ENCODE data around the gene SUN3. TPM values are rescaled to one million over a fixed set of nuclear protein-coding genes. Genes with fewer than 3 reads are reported as not detected.
A peak's percentile ranks its signal among the peaks of the same experiment; 100 is the strongest.

Gene SUN3
- total and polyA plus RNA-seq, 9 of the 15 experiments (the other 6 are each of a cell fraction or from before 2014, with no cell fraction given): 0.04 to 0.06 TPM; not detected in 7

DNA sequence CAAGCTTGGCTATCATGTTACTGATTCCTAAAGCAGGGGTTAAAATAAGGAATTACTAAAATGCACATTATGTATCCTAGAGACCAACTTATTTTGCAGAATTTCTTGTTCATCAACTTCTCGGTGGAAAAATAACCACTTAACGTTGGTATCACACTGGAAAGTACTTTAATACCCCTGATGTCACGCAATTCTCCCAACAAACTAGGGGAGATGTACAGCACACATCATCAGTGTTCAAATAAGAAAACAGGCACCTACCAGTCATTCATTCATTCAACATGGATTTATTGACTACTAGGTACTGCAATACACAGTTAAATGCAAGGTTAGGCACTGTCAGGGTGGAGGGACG, 50.1 kb downstream of the SUN3 start (continued):
- TF ChIP-seq, protein P1, sequence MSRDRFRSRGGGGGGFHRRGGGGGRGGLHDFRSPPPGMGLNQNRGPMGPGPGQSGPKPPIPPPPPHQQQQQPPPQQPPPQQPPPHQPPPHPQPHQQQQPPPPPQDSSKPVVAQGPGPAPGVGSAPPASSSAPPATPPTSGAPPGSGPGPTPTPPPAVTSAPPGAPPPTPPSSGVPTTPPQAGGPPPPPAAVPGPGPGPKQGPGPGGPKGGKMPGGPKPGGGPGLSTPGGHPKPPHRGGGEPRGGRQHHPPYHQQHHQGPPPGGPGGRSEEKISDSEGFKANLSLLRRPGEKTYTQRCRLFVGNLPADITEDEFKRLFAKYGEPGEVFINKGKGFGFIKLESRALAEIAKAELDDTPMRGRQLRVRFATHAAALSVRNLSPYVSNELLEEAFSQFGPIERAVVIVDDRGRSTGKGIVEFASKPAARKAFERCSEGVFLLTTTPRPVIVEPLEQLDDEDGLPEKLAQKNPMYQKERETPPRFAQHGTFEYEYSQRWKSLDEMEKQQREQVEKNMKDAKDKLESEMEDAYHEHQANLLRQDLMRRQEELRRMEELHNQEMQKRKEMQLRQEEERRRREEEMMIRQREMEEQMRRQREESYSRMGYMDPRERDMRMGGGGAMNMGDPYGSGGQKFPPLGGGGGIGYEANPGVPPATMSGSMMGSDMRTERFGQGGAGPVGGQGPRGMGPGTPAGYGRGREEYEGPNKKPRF (IDR thresholded peaks at IDR 0.05; ENCODE audit: low read depth, low read length): no peak
- peak; percentile 80 for TF ChIP-seq ZNF24 (IDR thresholded peaks at IDR 0.05)
- TF ChIP-seq, protein P2, sequence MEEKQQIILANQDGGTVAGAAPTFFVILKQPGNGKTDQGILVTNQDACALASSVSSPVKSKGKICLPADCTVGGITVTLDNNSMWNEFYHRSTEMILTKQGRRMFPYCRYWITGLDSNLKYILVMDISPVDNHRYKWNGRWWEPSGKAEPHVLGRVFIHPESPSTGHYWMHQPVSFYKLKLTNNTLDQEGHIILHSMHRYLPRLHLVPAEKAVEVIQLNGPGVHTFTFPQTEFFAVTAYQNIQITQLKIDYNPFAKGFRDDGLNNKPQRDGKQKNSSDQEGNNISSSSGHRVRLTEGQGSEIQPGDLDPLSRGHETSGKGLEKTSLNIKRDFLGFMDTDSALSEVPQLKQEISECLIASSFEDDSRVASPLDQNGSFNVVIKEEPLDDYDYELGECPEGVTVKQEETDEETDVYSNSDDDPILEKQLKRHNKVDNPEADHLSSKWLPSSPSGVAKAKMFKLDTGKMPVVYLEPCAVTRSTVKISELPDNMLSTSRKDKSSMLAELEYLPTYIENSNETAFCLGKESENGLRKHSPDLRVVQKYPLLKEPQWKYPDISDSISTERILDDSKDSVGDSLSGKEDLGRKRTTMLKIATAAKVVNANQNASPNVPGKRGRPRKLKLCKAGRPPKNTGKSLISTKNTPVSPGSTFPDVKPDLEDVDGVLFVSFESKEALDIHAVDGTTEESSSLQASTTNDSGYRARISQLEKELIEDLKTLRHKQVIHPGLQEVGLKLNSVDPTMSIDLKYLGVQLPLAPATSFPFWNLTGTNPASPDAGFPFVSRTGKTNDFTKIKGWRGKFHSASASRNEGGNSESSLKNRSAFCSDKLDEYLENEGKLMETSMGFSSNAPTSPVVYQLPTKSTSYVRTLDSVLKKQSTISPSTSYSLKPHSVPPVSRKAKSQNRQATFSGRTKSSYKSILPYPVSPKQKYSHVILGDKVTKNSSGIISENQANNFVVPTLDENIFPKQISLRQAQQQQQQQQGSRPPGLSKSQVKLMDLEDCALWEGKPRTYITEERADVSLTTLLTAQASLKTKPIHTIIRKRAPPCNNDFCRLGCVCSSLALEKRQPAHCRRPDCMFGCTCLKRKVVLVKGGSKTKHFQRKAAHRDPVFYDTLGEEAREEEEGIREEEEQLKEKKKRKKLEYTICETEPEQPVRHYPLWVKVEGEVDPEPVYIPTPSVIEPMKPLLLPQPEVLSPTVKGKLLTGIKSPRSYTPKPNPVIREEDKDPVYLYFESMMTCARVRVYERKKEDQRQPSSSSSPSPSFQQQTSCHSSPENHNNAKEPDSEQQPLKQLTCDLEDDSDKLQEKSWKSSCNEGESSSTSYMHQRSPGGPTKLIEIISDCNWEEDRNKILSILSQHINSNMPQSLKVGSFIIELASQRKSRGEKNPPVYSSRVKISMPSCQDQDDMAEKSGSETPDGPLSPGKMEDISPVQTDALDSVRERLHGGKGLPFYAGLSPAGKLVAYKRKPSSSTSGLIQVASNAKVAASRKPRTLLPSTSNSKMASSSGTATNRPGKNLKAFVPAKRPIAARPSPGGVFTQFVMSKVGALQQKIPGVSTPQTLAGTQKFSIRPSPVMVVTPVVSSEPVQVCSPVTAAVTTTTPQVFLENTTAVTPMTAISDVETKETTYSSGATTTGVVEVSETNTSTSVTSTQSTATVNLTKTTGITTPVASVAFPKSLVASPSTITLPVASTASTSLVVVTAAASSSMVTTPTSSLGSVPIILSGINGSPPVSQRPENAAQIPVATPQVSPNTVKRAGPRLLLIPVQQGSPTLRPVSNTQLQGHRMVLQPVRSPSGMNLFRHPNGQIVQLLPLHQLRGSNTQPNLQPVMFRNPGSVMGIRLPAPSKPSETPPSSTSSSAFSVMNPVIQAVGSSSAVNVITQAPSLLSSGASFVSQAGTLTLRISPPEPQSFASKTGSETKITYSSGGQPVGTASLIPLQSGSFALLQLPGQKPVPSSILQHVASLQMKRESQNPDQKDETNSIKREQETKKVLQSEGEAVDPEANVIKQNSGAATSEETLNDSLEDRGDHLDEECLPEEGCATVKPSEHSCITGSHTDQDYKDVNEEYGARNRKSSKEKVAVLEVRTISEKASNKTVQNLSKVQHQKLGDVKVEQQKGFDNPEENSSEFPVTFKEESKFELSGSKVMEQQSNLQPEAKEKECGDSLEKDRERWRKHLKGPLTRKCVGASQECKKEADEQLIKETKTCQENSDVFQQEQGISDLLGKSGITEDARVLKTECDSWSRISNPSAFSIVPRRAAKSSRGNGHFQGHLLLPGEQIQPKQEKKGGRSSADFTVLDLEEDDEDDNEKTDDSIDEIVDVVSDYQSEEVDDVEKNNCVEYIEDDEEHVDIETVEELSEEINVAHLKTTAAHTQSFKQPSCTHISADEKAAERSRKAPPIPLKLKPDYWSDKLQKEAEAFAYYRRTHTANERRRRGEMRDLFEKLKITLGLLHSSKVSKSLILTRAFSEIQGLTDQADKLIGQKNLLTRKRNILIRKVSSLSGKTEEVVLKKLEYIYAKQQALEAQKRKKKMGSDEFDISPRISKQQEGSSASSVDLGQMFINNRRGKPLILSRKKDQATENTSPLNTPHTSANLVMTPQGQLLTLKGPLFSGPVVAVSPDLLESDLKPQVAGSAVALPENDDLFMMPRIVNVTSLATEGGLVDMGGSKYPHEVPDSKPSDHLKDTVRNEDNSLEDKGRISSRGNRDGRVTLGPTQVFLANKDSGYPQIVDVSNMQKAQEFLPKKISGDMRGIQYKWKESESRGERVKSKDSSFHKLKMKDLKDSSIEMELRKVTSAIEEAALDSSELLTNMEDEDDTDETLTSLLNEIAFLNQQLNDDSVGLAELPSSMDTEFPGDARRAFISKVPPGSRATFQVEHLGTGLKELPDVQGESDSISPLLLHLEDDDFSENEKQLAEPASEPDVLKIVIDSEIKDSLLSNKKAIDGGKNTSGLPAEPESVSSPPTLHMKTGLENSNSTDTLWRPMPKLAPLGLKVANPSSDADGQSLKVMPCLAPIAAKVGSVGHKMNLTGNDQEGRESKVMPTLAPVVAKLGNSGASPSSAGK (IDR thresholded peaks at IDR 0.05): 0 out of 2 replicates have a peak, but pooled peaks have one; percentile 46
